ENCODE results near the gene FGFR3.

- no peak for TF ChIP-seq CTCF (conservative IDR thresholded peaks at IDR 0.05; ENCODE audit: low read depth, low read length)
- no peak for TF ChIP-seq POLR2A (IDR thresholded peaks at IDR 0.05; ENCODE audit: low read depth, low read length)
- no peak for TF ChIP-seq ELK1 (IDR thresholded peaks at IDR 0.05; ENCODE audit: borderline replicate concordance, low read depth, low read length)
- no peak for TF ChIP-seq MAZ (IDR thresholded peaks at IDR 0.05; ENCODE audit: borderline replicate concordance, low read depth, low read length)
- TF ChIP-seq CEBPB (IDR thresholded peaks at IDR 0.05; ENCODE audit: low read depth, low read length), result no peak
- TF ChIP-seq CHD1 (IDR thresholded peaks at IDR 0.05; ENCODE audit: low read depth, low read length), result no peak
- TF ChIP-seq BHLHE40 (IDR thresholded peaks at IDR 0.05; ENCODE audit: low read depth, low read length), result no peak
- TF ChIP-seq RAD21 (IDR thresholded peaks at IDR 0.05; ENCODE audit: low read length), result no peak
- no peak for TF ChIP-seq RCOR1 (IDR thresholded peaks at IDR 0.05; ENCODE audit: insufficient replicate concordance, low read length)
- TF ChIP-seq RFX5 (IDR thresholded peaks at IDR 0.05; ENCODE audit: low read depth, low read length), result no peak
- no peak for TF ChIP-seq SMC3 (IDR thresholded peaks at IDR 0.05; ENCODE audit: low read depth, low read length)
These were observed 33.3 kb upstream of the FGFR3 start for GRCh38 chr4:1759818-1760223.
